GM19193 (cell line): Measurements from ENCODE around the gene KCNH1.

ENCODE experiments used
- POLR2A ChIP-seq: IDR thresholded peaks from 4 replicates; pipeline ENCODE4 v1.6.1; 2011; ENCODE audit not compliant: insufficient read depth, insufficient read length; ENCODE audit errors: extremely low read depth

KCNH1 gene

DNA sequence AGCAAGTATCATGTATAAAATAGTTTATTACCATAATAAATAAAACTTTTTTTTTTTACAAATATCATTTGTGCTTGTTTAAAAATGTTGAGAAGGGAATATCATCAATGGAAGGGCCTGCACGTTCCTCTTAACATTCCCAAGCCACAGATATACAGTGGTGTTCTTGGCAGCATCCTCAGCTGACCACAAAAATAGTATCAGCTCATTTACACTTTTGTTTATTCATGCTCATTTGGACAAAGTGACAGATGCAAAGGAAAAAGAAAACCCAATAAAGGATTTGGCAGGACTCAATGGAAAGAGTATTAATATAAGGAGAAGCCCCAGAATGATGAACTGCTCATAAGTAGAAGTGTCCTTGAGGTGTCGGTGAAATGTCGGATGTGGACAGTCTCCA lies 455.6 kb downstream of the KCNH1 start:
- no peak for TF ChIP-seq POLR2A

DNA sequence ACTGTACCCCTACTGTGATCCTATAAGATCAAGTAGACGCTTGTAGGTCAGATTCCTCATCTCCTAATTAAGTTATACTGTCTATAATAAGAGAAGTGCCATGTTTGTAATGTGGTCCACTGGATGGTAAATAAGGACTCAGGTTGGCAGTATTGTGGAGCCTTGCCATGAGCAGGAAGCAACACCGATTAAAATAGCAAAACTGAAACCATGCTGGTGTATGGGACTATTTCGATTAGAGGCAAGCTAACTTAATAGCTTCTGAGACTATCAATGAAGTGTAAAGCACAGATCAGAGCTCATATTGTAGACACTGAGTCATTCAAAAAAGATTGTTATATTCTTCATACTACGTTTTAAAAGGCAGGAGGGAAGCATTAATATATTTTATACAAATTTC lies 456.4 kb downstream of the KCNH1 start:
- TF ChIP-seq POLR2A = no peak

DNA sequence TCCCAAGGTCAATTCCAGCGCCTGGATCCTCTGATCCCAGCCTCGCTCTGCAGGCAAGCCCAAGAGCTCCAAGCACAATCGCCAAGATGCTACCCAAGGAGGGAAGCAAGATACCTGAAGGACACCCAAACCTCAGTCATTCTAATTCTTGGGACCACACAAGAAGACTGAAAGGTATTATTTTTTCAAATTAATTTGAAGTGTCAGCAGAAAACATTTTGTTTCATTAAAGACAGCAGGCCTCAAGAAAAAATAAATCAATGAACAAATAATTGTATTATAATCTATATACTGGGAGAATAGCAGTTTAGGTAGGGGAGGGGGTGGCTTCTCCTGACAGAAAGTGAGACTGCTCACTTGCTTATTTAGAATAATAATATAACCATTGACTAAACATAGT lies 457.4 kb downstream of the KCNH1 start:
- no peak for TF ChIP-seq POLR2A

DNA sequence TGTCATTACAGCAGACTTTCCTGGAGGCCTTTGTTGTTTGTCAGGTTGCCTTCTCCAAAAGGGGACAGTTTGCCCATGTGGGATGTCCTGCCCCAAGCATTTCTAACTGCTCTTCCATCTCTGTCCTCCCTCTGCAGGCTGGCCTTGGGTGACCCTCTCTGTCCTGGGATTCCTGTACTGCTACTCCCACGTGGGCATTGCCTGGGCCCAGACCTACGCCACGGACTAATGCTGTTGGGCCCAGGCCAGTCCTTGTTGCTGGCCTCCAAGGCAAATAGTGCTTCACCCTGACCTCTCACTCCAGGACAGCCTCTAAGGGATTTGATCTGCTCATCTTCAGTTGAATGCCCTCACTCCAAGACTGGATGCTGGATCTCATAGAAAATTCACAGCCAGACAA lies 459.8 kb downstream of the KCNH1 start:
- TF ChIP-seq POLR2A = no peak

DNA sequence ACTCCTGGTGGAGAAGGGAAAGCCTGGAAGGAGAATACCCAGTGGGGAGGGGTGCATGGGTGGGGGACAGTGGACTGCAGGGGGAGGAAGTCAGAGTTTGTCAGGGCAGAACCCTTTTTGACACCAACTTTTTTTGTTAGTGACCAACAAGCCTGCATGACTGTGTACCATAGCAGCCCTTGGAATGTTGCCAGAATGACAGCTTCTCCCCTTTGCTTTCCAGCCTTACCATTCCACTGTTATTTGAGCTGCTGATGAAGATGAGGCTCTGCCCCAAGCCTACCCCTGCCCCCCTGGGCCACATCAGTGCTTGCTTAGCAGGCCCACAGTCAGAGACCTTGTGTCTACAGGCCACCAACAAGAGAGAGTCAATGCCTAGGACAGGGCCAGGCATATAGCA lies 464.0 kb downstream of the KCNH1 start:
- TF ChIP-seq POLR2A = no peak

DNA sequence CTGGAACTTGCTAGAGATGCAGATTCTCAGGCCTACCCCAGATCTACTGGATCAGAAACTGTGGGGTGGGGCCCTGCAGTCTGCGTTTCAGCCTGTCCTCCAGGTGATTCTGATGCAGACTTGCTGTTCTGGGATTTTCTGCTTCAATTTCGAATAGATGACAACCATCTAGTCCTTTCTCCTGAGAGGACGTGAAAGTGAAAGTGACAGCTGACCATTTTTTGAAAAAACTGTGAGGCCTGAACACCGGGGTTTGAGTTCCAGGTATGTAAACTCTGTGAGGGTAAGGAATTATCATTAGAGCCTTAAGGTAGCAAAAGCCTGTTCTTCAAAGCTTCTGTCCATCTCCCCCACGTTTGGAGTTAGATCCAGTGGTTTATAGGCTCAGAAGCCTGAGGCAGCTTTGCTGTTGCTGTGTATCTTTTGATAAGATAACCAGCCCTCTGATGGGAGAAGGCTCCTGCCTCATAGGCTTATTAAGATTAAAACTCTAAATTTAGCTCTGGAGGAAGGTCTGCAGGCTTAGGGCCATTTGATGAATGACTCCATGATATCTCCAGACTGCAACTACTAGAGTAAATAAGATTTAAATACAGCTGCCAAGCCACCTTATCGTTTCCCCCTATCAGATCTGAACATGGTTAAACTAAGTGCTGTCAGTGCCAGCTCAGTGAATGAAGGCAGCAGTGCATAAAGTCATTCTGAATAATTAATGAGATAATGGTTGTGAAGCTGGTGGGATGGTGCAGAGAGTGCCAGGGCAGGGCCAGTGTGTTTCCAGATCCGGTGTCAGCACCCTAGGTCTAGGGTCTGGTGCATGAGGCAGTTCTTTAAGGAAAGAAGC lies 470.0 kb downstream of the KCNH1 start:
- no peak for TF ChIP-seq POLR2A

DNA sequence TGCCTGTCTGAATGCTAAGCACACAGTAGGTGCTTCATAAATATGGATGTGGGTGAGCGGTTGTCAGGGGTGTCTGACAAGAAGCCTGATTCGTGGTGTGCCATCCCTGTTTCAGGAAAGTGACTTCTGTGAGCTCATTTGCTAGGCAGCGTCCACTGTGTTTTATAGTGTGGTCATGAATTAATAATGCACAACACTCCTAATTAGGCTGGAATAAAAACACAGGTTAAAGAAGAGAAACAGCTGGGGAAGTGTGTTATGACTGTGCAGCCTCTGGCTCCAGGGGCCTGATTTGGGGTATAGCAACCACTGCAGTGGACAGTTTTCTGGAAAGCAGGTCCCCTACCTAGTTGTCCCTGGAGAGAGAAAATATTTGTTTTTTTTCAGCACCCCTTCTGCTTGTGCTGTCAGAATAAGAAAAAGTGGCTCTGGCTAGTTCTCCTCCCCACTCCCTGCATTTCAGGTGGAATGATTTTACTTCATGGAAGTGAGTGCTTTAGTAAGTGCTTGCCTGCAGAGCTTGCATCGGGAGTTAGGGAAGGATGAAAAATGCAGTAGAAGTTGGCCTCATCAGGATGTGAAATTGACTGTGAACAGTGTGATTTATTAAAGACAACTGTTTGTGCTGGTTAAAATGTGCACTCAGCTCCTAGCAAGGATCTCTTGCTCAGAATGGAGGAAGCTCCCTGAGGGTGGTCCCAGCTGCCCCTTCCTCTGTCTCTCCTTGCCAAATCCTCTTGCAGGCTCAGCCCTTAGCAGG lies 471.5 kb downstream of the KCNH1 start:
- TF ChIP-seq POLR2A = no peak

DNA sequence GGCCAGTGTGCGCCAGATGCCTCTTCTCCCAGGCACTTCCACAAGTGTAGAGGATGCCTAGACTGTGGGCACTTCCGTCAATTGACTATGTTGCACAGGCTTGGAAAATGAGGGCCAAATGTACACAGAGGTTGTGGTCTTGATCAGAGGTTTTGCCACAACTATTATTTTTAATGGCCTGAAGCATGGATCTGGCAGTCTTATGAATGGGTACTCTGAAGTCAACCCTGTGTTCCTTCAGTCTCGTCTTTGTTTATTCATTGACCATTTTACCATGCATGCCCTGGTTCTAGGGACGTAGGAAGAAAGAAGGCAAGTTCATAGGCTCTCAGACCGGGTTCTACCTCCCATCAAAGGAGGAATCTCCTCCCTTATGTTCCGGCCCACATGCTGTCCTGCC lies 476.1 kb downstream of the KCNH1 start:
- no peak for TF ChIP-seq POLR2A

DNA sequence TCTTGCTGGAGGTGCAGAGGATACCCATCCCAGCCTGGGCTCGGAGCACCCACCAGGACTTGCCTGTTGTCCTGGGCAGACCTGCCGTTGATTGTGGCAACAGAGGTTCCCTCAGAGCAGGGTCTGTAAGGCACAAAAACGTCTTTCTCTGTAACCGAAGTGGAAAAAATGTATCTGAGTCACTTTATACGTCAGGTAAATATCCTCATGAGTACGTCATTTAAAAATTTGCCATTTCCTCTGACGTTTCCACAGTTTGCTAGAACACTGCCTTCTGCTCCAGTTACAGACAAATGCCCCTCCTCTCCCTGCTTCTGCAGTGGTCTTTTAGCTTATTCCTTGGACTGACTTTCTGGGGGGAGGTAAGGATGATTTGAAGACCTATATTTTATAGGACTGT lies 478.4 kb downstream of the KCNH1 start:
- TF ChIP-seq POLR2A = no peak

DNA sequence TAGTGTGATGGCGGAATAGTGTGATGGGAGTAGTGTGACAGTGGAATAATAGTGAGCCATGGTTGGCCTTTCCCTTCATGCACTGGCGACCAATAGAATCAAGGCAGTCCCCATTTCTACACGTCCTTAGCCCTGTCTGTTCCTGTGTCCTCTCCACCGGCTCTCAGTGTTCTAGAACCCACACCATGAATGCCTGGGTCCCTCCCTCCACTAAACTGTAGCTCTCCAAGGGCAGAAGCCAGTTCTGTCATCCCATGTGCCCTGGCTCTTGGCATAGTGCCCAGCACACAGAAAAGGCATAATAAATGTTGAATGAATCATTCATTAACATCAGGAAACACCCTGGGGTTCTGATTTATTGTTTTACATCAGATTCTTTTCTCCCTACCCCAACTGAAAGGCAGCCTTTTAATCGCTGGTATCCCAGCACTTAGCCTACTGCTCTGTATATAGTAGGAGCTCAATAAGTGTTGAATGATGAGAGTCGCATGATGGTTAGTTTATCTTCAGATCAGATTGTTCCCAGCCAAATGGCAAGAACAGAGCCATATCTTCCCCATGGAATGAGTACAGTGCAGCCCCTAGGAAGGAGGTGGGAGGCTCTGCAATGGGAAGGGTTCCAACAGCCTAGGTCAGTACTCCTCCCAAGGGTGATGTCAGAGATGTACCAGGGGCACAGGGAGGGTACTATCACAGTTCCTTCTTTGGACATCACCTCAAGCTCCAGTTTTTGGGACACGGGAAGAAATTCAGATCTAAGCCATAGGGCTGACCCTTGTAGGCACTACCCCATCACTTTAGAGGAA lies 479.6 kb downstream of the KCNH1 start:
- no peak for TF ChIP-seq POLR2A

DNA sequence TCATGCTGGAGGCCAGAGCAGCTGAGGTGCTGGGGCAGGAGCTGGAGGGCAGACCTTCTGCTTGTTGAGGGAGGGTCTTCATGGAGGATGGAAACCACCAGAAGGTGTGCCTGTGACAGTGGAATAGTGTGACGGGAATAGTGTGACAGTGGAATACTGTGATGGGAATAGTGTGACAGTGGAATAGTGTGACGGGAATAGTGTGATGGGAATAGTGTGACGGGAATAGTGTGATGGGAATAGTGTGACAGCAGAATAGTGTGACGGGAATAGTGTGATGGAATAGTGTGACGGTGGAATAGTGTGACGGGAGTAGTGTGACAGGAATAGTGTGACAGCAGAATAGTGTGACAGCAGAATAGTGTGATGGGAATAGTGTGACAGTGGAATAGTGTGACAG lies 480.2 kb downstream of the KCNH1 start:
- no peak for TF ChIP-seq POLR2A

DNA sequence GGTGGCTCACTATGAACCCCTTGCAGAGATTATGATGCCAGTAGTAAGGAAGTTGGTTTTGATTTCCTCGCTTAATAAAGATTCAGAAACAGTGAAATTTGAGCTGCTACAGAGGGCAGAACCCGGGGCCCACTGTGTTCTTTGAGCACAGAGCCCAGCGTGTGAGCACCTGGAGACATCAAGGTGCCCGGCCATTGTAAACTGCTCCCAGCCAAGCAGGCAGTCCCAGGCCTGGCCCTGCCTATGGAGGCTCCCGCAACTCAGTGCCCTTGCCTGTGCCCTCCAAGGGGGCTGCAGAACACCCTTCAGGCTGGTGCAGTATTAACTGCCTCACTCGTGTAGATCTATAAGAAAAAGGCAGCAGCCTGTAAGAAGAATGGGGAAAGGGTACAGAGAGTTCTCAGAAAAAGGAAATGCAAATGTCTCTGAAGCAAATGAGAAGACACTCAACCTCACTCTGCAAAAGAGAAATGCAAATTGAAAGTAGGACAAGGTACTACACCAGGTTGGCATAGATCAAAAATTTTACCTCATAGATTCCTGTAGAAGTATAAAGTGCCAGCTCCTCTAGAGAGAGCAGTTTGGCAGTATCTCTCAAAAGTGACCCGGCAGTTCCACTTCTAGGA lies 481.5 kb downstream of the KCNH1 start:
- no peak for TF ChIP-seq POLR2A

DNA sequence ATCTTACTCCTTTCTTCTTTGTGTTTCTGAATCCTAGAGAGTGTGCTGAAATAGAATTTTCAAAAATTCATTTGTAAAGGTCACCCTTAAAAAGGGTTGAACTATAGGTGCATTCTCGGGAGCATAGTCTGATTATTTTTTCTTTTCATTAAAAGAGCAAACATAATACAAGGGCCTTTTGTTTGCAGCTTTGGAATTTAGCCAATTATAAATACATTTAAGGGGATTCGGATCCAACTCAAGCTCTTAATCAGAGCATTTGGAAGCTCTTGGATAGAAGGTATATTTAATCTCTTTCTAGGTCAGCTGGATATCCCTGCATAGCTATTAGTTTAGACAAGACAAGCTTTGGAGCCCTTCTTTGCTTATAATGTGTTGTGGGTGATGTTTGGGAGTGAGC lies 483.5 kb downstream of the KCNH1 start:
- no peak for TF ChIP-seq POLR2A

DNA sequence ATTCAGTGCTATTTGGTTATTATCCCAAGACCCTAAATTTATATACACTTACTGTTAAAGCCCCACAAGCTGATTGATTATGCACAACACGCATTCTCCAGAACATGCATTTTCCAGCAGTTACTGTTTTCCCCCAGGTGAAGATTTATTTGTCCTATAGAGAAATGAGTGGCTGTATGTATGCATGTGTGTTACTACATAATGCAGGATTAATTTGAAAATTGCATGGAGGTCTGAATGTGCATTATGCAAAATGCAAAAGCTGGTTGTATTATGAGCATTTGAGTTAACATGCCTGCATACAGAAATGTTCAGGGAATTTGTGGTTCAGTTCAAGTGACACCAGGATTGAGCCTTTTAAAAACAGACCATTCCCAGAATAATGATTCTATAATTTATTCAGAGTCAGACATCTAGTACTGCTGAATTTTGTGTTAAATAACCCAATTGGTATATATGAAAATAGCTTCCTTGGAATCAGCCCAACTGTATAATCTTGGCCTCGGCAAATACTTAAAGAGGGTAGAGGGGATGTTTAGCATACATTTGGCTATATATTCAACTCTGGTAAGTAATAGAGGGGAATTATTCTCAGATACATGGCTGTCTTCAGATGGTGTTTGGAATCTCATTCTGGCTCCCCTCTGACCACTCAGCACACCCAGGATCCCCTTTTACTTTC lies 485.2 kb downstream of the KCNH1 start:
- TF ChIP-seq POLR2A = no peak
